ENCODE measurements around the gene LENG1. TPM values are rescaled to one million over a fixed set of nuclear protein-coding genes. Genes with fewer than 3 reads are reported as not detected.

LENG1 gene
- total RNA-seq, 4 donors from 2014 or later, result 7.4 to 12.9 (median 10.4) TPM

DNA sequence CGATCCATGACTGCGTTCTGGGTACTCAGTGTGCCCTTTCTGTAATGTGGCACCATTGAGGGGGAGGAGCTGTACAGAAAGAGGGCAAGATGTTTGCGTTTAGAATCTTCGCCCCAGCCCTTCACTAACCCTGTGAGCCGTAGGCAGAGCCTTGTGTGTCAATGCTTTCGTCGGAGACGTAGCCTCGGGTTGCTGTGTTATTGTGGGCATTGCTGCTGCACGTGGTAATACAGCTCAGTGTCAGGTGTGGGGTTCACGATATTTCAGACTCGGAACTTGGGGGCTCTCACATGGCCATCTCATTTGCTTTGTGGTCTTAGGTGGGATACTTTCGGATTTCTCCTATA, 47.3 kb upstream of the LENG1 start:
- Histone ChIP-seq H3K9me3 (no peaks in the 10 kb centered on the region), H3K4me1 (peaks cover 0 to 87% (median 56%) of the 10 kb centered on the region in 4 donors), H3K36me3 (peaks cover 2 to 73% (median 48%) of the 10 kb centered on the region in 3 donors), H3K27ac (peak overlapping the region in 2 of 4 donors; percentile 77 to 89), H3K27me3 (no peaks in the 10 kb centered on the region), H3K4me3 (no peak overlapping the region)
- TF ChIP-seq EP300 (IDR thresholded peaks at IDR 0.05), result no peak
- TF ChIP-seq, protein P1, sequence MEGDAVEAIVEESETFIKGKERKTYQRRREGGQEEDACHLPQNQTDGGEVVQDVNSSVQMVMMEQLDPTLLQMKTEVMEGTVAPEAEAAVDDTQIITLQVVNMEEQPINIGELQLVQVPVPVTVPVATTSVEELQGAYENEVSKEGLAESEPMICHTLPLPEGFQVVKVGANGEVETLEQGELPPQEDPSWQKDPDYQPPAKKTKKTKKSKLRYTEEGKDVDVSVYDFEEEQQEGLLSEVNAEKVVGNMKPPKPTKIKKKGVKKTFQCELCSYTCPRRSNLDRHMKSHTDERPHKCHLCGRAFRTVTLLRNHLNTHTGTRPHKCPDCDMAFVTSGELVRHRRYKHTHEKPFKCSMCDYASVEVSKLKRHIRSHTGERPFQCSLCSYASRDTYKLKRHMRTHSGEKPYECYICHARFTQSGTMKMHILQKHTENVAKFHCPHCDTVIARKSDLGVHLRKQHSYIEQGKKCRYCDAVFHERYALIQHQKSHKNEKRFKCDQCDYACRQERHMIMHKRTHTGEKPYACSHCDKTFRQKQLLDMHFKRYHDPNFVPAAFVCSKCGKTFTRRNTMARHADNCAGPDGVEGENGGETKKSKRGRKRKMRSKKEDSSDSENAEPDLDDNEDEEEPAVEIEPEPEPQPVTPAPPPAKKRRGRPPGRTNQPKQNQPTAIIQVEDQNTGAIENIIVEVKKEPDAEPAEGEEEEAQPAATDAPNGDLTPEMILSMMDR (IDR thresholded peaks at IDR 0.05), result no peak
- no peak for TF ChIP-seq POLR2A (IDR thresholded peaks at IDR 0.05)
- DNase-seq (ENCODE audit: low spot score in 2 of 2), result no peak
- 80 to 84% methylated on average over 13 of the region's 13 CpGs for WGBS, 2 donors

DNA sequence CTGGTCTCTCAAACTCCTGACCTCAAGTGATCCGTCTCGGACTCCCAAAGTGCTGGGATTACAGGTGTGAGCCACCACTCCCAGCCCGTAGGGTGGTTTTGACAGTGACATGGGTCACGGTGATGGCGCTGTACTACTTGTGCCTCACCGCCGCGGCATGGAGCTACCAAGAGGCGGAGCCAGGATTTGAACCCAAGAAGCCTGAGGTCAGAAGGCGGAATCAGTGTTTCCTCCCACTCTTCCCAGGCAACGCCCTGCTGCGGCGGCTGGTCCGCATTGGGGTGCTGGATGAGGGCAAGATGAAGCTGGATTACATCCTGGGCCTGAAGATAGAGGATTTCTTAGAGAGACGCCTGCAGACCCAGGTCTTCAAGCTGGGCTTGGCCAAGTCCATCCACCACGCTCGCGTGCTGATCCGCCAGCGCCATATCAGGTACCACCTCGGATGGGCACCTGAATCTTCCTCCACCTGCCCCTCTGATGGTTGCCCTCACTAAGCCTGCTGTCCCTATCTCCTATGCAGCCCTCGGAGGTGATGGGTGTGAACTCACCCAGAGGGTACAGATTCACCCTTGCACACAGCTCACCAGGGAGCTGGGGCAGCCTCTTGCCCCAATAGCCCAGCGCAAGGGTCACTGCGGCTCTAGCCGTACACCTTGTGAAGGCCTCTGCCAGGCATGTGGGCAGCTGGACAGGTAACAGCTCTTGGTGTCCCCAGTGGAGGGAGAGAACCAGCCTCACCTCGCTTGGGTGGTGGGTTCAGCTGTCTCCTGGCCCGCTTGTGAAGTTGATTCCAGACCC, 46.7 kb upstream of the LENG1 start:
- TF ChIP-seq EP300 (IDR thresholded peaks at IDR 0.05) (no peak), POLR2A (IDR thresholded peaks at IDR 0.05) (no peak)
- TF ChIP-seq, protein P1 (IDR thresholded peaks at IDR 0.05), result no peak
- Histone ChIP-seq H3K9me3 (no peaks in the 10 kb centered on the region), H3K4me3 (no peak overlapping the region), H3K27me3 (no peaks in the 10 kb centered on the region), H3K36me3 (peaks cover 2 to 75% (median 50%) of the 10 kb centered on the region in 3 donors), H3K27ac (peak overlapping the region in 2 of 4 donors; percentile 77 to 89), H3K4me1 (peaks cover 0 to 93% (median 61%) of the 10 kb centered on the region in 4 donors)
- WGBS, 2 donors, result 89 to 90% methylated on average over 21 to 27 of the region's 27 CpGs
- DNase-seq (ENCODE audit: low spot score in 2 of 2), result no peak

DNA sequence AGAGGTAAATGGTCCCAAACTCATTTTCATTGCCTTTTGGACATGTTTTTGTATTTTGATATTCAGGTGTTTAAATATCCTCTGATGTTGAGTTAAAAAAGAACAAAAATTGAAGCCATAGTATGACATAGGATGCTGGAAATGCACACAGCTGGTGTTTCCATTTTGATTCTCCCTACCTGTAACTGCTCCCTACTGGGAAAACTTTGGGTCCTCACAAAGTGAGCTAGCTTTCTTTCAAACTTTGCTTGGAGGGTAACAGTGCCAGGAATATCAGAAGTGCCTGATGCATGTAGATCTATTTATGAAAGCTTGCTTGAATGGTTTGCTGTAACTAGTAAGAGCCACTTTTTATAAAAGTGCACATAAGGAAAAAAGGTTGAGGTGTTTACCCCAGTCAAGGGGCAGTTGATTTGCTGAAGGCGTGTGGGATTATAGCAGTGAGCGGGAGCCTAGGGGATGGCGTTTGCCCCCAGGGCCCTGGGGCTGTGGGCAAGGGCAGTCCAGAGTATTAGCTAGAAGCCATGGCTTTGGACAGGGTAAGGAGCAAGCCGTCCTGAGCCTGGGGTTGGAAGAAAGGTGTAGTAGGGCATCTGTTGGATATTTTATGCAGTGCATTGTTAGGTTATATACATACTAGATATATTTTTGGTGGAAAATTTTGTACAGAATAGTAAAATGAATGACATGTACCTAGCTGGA, 45.4 kb upstream of the LENG1 start:
- DNase-seq (ENCODE audit: low spot score in 2 of 2), result no peak
- Histone ChIP-seq H3K4me1 (peaks cover 0 to 91% (median 55%) of the 10 kb centered on the region in 4 donors), H3K9me3 (no peaks in the 10 kb centered on the region), H3K36me3 (peaks cover 2 to 75% (median 50%) of the 10 kb centered on the region in 3 donors), H3K27ac (peak overlapping the region in 1 of 4 donors; percentile 2), H3K27me3 (no peaks in the 10 kb centered on the region), H3K4me3 (no peak overlapping the region)
- TF ChIP-seq EP300 (IDR thresholded peaks at IDR 0.05) (no peak), POLR2A (IDR thresholded peaks at IDR 0.05) (no peak)
- TF ChIP-seq, protein P1 (IDR thresholded peaks at IDR 0.05), result no peak
- WGBS, 2 donors, result 70 to 89% methylated on average over 4 of the region's 4 CpGs

DNA sequence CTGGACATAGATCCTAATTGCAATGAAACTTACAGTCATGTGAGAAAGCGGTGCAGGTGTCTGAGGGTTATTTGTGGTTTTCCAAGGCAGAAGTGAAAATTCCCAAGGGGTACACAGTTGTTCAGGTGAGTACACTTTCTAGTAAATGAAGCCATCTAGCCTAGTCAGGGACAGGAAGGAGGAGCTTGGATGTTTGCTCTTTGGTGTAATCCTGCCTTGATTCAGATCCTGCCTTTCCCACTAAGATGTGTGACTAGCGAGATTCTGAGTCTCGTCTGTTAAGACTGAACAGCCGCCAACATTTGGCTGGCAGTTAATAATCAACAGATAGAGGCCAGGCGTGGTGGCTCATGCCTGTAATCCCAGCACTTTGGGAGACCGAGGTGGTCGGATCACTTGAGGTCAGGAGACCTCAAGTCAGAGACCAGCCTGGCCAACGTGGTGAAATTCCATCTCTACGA, 43.7 kb upstream of the LENG1 start:
- peak overlapping the region in 1 of 4 donors; percentile 8 for H3K4me3 ChIP-seq
- peaks cover 2 to 69% (median 49%) of the 10 kb centered on the region in 3 donors for H3K36me3 ChIP-seq
- H3K4me1 ChIP-seq, result peaks cover 0 to 77% (median 40%) of the 10 kb centered on the region in 4 donors
- H3K27me3 ChIP-seq, result no peaks in the 10 kb centered on the region
- WGBS, 2 donors, result 65 to 66% methylated on average over 9 of the region's 9 CpGs
- DNase-seq (ENCODE audit: low spot score in 2 of 2), result no peak
- TF ChIP-seq EP300 (IDR thresholded peaks at IDR 0.05), result no peak
- no peak for TF ChIP-seq POLR2A (IDR thresholded peaks at IDR 0.05)
- TF ChIP-seq, protein P1 (IDR thresholded peaks at IDR 0.05), result no peak
- no peak overlapping the region for H3K27ac ChIP-seq
- H3K9me3 ChIP-seq, result no peaks in the 10 kb centered on the region

DNA sequence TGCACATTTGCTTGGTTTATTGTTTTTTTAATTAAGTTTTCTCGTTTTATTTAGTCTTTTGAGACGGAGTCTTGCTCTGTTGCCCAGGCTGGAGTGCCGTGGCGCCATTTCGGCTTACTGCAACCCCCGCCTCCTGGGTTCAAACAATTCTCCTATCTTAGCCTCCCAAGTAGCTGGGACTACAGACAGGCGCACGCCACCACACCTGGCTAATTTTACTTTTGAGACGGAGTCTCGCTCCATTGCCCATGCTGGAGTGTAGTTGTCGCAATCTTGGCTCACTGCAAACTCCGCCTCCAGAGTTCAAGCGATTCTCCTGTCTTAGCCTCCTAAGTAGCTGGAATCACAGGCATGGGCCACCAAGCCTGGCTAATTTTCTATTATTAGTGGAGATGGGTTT, 42.5 kb upstream of the LENG1 start:
- no peak for TF ChIP-seq POLR2A (IDR thresholded peaks at IDR 0.05)
- TF ChIP-seq, protein P1 (IDR thresholded peaks at IDR 0.05), result no peak
- no peak for TF ChIP-seq EP300 (IDR thresholded peaks at IDR 0.05)
- Histone ChIP-seq H3K27me3 (no peaks in the 10 kb centered on the region), H3K4me1 (peaks cover 0 to 65% (median 34%) of the 10 kb centered on the region in 4 donors), H3K4me3 (peak overlapping the region in 2 of 4 donors; percentile 72 to 76), H3K9me3 (no peaks in the 10 kb centered on the region), H3K27ac (no peak overlapping the region), H3K36me3 (peaks cover 2 to 62% (median 41%) of the 10 kb centered on the region in 3 donors)
- WGBS, 2 donors, result 74 to 79% methylated on average over 13 of the region's 13 CpGs
- no peak for DNase-seq (ENCODE audit: low spot score in 2 of 2)
